Stomach smooth muscle (tissue), 2 donors: ENCODE measurements around the gene OR51A4.

Experiments
- H3K27ac ChIP-seq: one replicate; pipeline ENCODE4 v1.7.0; 2013; ENCODE audit warnings: mild to moderate bottlenecking, low read length, inconsistent platforms
- H3K27me3 ChIP-seq, 2 donors: one replicate each; pipeline ENCODE4 v1.7.0; 2013; ENCODE audit warnings: low read length in 2 of 2; ENCODE audit not compliant: insufficient read depth in 2 of 2, control insufficient read depth in 1 of 2
- H3K36me3 ChIP-seq, 2 donors: one replicate each; pipeline ENCODE4 v1.7.0; 2013; ENCODE audit warnings: low read length in 2 of 2; ENCODE audit not compliant: control insufficient read depth in 2 of 2, insufficient read depth in 2 of 2
- H3K4me1 ChIP-seq: one replicate; pipeline ENCODE4 v1.7.0; 2013; ENCODE audit warnings: low read length; ENCODE audit not compliant: control insufficient read depth, insufficient read depth
- H3K4me3 ChIP-seq, 2 donors: one replicate each; pipeline ENCODE4 v1.7.0; 2013; ENCODE audit warnings: low read length in 2 of 2
- H3K9ac ChIP-seq, 2 donors: one replicate each; pipeline ENCODE4 v1.7.0; 2013; ENCODE audit warnings: low read length in 2 of 2, mild to moderate bottlenecking in 1 of 2
- H3K9me3 ChIP-seq, 2 donors: one replicate each; pipeline ENCODE4 v1.7.0; 2013; ENCODE audit warnings: low read length in 2 of 2; ENCODE audit not compliant: control insufficient read depth in 2 of 2
- donor health status: healthy.
- donor health status: Pancreatic carcinoma.

OR51A4 gene

DNA sequence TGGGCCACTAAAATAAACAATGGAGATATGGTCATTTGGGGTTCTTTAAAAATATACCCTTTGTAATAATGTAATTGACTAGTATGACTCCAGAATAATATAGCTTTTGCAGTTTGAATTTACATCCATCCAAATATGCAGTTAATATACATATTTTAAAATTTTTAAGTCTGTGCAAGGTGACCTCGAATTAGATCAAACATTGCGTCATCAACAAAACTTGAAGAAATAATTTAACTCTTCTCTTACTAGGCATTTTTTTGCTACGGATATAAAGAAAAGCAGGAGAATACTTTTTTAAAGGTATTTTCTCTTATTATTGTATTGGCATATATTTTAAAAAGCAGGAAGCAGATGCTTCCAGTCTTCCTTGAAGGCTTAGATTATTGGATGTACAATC is 10.7 kb downstream of the OR51A4 start:
- no peaks in the 10 kb centered on the region for H3K36me3 ChIP-seq
- H3K9ac ChIP-seq: no peak overlapping the region
- H3K27ac ChIP-seq: no peak overlapping the region

GRCh38 chr11:4932751-4933150 is 14.7 kb downstream of the OR51A4 start:
- Histone ChIP-seq H3K27me3 (no peaks in the 10 kb centered on the region), H3K4me1 (no peaks in the 10 kb centered on the region), H3K4me3 (no peak overlapping the region), H3K9ac (no peak overlapping the region), H3K27ac (no peak overlapping the region), H3K36me3 (no peaks in the 10 kb centered on the region), H3K9me3 (no peaks in the 10 kb centered on the region)

More for the DNA sequence above, 10.7 kb downstream of the OR51A4 start:
- Histone ChIP-seq H3K27me3 (no peaks in the 10 kb centered on the region), H3K9me3 (no peaks in the 10 kb centered on the region), H3K4me1 (no peaks in the 10 kb centered on the region), H3K4me3 (no peak overlapping the region)

- Histone ChIP-seq H3K27ac (no peak overlapping the region), H3K4me1 (no peaks in the 10 kb centered on the region), H3K36me3 (no peaks in the 10 kb centered on the region), H3K27me3 (no peaks in the 10 kb centered on the region), H3K9ac (no peak overlapping the region), H3K4me3 (no peak overlapping the region), H3K9me3 (no peaks in the 10 kb centered on the region)
Observed at GRCh38 chr11:4926608-4927007, 20.8 kb downstream of the OR51A4 start.

GRCh38 chr11:4924239-4924638 is 23.2 kb downstream of the OR51A4 start, which contains the start of gene OR51G1:
TSS of gene OR51G1 (minus strand) at chr11:4924339. CDS start at chr11:4924339, 0 bp downstream.
- no peak within 1 kb of the TSS for H3K27ac ChIP-seq
- H3K36me3 ChIP-seq: no peaks in the 10 kb centered on the region
- no peaks in the 10 kb centered on the region for H3K4me1 ChIP-seq
- no peaks in the 10 kb centered on the region for H3K27me3 ChIP-seq
- no peak within 1 kb of the TSS for H3K4me3 ChIP-seq
- H3K9ac ChIP-seq: no peak within 1 kb of the TSS
- H3K9me3 ChIP-seq: no peaks in the 10 kb centered on the region

- H3K4me3 ChIP-seq: no peak overlapping the region
- no peaks in the 10 kb centered on the region for H3K27me3 ChIP-seq
- H3K9me3 ChIP-seq: no peaks in the 10 kb centered on the region
- H3K36me3 ChIP-seq: no peaks in the 10 kb centered on the region
- H3K27ac ChIP-seq: no peak overlapping the region
- H3K4me1 ChIP-seq: no peaks in the 10 kb centered on the region
- no peak overlapping the region for H3K9ac ChIP-seq
Observed at GRCh38 chr11:4922304-4922703, 25.1 kb downstream of the OR51A4 start.

DNA sequence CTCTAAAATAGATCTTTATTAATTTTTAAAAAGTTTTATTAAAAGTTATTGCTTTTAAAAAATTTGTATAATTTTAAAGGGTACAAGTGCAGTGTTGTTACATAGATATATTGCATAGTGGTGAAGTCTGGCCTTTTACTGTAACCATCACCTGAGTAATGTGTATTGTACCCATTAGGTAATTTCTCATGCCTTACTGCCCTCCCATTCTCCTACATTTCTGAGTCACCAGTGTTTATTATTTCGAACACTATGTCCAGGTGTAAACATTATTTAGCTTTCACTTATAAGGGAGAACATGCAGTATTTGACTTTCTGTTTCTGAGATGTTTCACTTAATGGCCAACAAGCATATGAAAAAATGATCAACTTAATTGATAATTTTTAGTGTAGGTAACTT is 25.6 kb downstream of the OR51A4 start:
- no peak overlapping the region for H3K27ac ChIP-seq
- H3K27me3 ChIP-seq: no peaks in the 10 kb centered on the region
- no peak overlapping the region for H3K4me3 ChIP-seq
- H3K36me3 ChIP-seq: no peaks in the 10 kb centered on the region
- H3K4me1 ChIP-seq: no peaks in the 10 kb centered on the region
- H3K9ac ChIP-seq: no peak overlapping the region
- no peaks in the 10 kb centered on the region for H3K9me3 ChIP-seq

DNA sequence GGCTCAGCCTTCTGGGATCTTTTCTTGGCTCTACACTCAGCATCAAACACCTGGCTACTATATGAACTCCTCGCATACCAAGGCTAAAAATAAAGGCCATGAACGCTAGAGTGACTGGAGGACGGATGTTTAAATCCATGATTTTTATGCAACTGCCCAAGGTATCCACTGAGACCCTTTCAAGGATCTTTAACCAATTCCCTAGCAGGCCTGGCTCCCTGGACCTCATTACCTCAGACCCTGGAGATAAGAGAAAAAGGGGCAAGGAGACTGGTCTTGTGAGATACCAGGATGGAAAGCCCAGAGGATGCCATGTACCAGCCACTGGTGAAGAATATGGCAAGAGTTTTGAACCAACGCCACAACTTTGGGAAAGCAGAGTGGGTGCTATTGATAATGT is 28.2 kb downstream of the OR51A4 start, which contains the start of gene OR51G2:
OR51G2 (minus strand) TSS at position 101 of the 400 bp plus-strand sequence. CDS start 3,687 bp downstream, outside the sequence.
- no peaks in the 10 kb centered on the region for H3K36me3 ChIP-seq
- H3K27ac ChIP-seq: no peak within 1 kb of the TSS
- H3K4me1 ChIP-seq: no peaks in the 10 kb centered on the region
- no peak within 1 kb of the TSS for H3K4me3 ChIP-seq
- H3K9me3 ChIP-seq: no peaks in the 10 kb centered on the region
- H3K9ac ChIP-seq: no peak within 1 kb of the TSS
- H3K27me3 ChIP-seq: no peaks in the 10 kb centered on the region

DNA sequence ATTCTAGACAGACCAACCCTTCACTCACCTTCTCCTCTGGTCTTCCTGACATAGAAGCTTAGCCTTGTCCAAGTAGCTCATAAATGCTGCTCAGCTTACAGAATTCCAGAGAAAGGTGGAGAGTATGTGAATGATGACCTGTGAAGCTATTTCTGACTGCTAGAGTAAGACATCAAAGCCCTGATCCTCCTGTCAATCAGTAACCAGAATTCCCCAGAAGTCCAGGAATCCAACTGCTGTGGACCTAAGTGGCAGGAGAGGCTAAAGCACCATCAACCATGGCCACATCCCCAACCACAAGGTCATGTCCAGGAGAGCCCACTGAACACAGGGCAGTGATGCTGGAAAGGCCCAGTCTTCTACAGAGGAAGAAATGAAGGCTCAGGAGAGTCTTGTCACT is 30.8 kb downstream of the OR51A4 start:
- Histone ChIP-seq H3K9me3 (no peaks in the 10 kb centered on the region), H3K9ac (no peak overlapping the region), H3K27me3 (no peaks in the 10 kb centered on the region), H3K36me3 (no peaks in the 10 kb centered on the region), H3K4me3 (no peak overlapping the region), H3K4me1 (no peaks in the 10 kb centered on the region), H3K27ac (no peak overlapping the region)

DNA sequence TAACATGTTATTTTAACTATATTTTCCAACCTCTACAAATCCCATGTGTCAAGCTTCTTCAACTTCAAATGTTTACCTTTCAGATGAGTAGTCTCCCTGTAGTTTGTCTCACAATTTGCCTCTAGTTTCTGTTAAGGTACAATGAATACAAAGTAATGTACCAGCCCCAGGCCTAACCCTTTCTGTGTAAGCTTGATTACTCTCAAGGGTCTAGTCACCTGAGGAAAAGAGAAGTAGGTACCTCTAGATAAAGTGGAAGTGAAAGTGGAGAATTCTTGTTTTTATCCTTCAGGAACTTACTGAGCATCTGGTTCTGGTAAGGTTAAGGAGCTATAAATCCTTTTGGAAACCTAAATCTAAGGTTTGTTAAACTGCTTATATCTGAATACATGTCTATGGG is 43.9 kb downstream of the OR51A4 start, which contains the start of gene OR51A7:
OR51A7 (plus strand) TSS at position 300 of the 400 bp plus-strand sequence. CDS start 3,587 bp downstream, outside the sequence.
- no peaks in the 10 kb centered on the region for H3K4me1 ChIP-seq
- no peaks in the 10 kb centered on the region for H3K27me3 ChIP-seq
- no peak within 1 kb of the TSS for H3K9ac ChIP-seq
- no peaks in the 10 kb centered on the region for H3K36me3 ChIP-seq
- H3K9me3 ChIP-seq: no peaks in the 10 kb centered on the region
- H3K27ac ChIP-seq: no peak within 1 kb of the TSS
- H3K4me3 ChIP-seq: no peak within 1 kb of the TSS
